Activated CD4-positive, alpha-beta T cell treated with anti-CD3 and anti-CD28 coated beads, Interleukin-2, Interleukin-6, amounts not matched to agents 100 ng/mL and 50 ng/mL, durations not matched to agents 16 hours and 8 hours (primary cell): ENCODE results near the gene CCL4.
"Not testable (repeated sequence)": the region's sequence is repeated elsewhere in the genome, so short reads cannot be mapped to it uniquely, and the experiment has no call there.

Experiments used
- DNase-seq: peaks from one replicate; pipeline ENCODE4 v3.0.0-alpha.2; 2020

The CCL4 gene

GRCh38 chr17:36103401-36103975 lies at the start of gene CCL4:
Gene CCL4 (plus strand): TSS chr17:36103827. CDS start chr17:36103906, 79 bp downstream.
- peak; percentile 69 for DNase-seq

DNA sequence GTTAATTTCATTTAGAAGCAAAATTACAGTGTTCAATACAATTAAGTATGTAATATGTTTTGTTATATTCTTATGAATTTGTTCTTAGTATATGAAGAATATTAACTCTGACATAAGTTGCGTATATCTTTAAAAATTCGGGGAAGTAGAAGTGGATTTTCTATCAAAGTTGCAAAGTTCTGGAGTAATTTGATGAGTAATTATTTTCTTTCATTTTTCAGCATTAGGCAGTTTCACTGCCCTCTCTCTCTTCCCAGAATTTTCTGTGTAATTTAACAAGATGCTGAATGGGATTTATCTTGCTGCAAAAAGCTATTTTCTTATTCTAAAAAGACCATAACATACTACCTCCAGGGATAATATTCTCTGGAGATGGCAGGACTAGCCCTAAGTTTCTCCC lies 48.5 kb upstream of the CCL4 start:
- no peak for DNase-seq

DNA sequence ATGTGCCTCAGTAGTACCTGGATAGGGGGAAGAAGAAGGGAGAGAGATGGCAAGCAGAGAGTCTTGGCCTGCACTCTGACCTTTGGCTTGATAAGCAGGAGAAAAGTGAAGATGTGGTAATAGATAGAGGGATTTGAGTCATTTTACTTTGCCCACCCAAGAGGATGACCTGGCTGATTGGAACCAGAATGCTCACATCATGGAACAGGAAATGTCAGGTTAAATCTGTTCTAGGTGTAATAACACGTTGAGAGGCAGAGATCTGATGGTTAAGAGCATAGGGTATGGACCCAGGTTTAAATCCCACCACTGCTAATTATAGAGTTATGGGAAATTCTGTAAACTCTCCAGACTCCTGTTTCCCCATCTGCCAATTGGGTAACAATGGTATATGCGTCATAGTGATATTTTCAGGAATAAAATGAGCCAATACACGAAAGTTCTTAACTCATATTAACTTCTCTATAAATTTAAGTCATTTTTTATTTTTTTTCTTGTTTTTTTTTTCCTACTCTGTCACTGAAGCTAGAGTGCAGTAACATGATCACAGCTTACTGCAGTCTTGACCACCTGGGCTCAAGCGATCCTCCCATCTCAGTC lies 47.6 kb upstream of the CCL4 start:
- DNase-seq = no peak

DNA sequence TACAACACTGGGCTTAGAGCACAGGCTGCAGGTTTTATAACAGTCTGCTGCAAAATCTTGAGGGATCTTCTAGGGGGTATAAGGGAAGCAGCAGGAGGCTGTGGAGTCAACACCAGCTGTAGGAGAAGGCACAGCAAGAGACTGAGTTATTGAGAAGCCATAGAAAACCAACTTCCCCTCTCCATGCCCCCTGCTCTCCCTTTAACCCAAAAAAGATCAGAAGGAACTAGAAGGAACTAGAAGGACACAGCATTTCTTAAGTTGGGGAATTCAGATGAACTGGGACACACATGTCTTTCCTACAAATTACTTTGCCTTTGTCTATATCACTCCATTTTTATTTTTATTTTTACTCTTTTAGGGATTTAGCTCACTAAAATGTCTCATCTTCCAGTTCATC lies 45.7 kb upstream of the CCL4 start:
- DNase-seq = no peak

- no peak for DNase-seq
Measured at GRCh38 chr17:36059406-36059805, 44.2 kb upstream of the CCL4 start.

- DNase-seq = no peak
Measured at GRCh38 chr17:36060816-36061215, 42.8 kb upstream of the CCL4 start.

GRCh38 chr17:36063786-36064541 lies 39.7 kb upstream of the CCL4 start, which contains the start of gene CCL18:
Gene CCL18 (plus strand): TSS chr17:36064272. CDS start chr17:36064343, 71 bp downstream.
- DNase-seq = no peak

DNA sequence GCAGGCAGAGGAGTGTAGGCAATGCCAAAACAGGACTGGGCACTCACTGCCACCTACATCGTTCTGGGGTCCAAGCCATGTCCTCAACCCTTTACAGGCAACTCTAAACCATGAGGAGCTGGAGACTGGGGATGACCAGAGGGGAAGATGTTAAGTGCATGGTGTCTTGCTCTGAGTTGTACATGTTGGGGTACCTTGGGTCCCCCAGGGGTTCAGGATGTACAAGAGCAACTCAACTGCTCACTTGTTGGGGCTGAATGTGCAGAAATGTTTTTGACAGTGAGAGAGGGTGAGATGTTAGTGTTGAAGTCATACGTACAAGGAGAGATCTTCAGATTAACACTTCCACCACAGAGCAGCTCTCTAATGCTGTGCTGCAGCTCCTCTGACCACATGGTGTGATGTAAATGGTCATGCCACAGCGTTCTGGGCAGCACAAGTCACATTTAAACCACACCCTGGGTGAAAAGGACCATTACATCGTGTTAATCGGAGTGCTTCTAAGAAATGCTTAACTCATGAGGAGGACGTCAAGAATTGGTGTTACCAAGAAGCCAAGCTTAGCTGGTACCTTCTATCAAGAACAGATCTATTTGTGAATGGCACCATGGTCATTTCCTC lies 37.2 kb upstream of the CCL4 start:
- peak; percentile 69 for DNase-seq

DNA sequence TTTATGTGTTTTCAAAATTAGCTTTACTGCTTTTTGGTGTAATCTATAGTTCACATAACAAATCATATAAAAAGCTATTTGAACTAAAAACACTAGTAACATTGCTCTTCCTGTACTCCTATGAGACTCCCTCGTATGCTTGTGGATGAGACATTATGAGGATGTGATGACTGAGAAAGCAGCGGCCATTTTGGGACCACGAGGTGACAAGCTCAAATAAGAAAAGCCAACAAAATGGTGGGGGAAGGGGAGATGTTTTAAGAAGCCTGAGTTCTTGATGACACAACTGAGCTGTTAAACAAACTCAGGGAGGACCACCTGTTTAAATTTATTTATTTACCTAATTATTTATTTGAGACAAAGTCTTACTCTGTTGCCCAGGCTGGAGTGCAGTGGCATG lies 35.1 kb upstream of the CCL4 start:
- no peak for DNase-seq

DNA sequence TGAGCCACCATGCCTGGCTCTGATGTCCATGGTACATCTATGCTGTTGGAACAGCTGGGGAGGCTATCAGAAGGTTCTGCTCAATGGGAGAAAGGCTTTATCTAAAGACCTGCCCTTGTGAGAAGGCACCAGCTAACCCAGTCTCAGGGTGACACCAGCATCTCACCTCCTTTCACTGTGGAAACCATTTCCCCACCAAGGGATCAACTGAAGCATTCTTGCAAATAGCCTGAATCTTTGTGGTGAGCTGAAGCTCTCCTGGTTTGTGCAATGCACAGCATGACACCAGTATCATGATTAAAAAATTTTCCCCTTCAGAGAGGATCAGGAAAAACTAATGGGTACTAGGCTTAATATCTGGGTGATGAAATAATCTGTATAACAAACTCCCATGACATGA lies 34.5 kb upstream of the CCL4 start:
- no peak for DNase-seq

DNA sequence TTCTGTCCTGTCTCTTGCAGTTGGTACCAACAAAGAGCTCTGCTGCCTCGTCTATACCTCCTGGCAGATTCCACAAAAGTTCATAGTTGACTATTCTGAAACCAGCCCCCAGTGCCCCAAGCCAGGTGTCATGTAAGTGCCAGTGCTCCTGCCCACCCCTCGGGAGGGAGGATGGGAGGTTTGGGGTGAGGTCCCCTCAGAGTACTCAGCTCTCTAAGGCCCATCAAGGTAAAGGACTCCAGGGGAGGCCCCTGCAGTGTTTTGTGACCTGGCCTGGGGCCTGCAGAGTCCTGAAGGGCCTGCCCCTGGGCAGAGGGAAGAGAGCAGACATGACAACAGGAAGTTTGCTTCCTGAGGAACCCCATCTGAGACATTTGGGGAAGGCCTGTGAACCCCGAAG lies 33.2 kb upstream of the CCL4 start:
- DNase-seq = no peak

DNA sequence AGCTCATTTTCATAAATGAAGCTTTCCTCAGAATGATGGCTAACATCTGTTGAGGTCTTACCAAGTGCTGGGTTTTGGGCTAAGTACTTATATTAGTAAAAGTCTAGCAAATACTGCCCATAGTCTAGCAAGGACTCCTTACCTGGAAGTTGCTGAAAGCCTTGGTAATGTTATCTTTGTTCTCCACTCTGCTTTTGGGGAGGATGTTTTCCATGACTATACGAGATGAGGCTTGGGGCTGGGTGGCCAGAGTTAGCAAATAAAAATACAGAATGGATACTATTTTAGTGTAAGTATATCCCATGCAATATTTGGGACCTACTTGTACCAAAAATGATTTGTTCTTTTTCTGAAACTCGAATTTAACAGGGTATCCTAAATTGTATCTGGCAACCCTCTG lies 31.9 kb upstream of the CCL4 start:
- no peak for DNase-seq

DNA sequence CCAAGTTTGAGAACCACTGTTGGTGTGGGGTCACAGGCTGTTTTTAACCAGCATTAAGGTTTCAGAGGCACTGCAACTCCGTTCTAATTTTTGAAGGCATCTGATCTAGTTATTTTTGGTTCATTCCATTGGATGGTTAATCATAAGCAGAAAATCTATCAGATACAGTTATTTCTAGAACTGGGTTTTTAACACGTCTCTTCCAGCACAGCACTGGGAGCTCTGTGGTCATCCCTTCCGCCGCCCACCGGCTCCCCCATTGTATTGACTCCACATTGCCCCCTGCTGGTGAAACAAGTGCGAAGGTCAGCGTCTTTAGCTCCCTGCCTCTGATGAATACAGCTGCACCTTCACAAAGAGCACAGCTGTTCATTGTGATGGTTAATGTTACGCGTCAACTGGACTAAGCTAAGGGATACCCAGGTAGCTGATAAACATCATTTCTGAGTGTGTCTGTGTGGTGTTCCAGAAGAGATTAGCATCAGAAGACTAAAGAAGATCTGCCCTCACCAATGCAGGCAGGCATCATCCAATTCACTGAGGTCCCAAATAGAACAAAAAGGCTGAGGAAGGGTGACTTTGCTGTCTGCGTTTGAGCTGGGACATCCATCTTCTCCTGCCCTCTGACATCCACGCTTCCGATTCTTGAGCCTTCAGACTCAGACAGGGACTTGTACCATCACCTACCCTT lies 31.1 kb upstream of the CCL4 start:
- peak; percentile 94 for DNase-seq

DNA sequence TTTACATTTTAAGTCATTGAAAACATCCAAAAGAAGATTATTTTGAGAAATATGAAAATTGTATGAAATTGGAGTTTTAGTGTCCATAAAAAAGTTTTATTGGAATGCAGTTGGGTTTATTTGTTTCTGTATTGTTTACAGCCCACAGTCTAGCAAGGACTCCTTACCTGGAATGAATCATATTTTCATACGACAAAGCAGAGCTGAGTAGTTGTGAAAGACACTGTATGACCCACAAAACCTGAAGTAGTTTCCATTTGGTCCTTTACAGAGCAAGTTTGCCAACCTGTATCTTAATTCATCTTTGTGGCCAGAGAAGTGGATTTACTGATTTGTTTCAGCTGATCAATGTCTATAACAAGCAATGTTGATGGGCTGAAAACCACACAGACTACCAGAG lies 29.3 kb upstream of the CCL4 start:
- peak; percentile 85 for DNase-seq

- not testable (repeated sequence) for DNase-seq
Measured at GRCh38 chr17:36081681-36082471, 21.8 kb upstream of the CCL4 start.

- peak; percentile 90 for DNase-seq
Measured at GRCh38 chr17:36082482-36083120, 21.0 kb upstream of the CCL4 start.

DNA sequence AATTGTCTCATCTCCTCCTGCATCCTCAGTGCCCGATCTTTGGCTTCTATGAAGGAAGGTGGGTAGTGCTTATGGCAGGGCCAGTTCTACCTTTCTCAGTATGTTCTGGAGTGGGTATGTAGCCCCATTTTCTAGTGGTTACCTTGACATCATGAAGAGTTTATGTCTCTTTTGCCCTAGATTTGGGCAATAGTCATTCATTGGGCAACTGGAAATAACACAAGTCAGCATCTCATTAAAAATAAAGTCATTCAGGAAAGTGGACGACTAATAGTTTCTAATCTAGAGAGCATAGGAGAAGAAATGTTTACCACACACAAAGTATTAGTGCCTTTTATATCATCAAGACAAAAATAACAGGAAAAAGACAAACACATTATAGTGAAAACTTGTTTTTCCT lies 19.9 kb upstream of the CCL4 start:
- not testable (repeated sequence) for DNase-seq

DNA sequence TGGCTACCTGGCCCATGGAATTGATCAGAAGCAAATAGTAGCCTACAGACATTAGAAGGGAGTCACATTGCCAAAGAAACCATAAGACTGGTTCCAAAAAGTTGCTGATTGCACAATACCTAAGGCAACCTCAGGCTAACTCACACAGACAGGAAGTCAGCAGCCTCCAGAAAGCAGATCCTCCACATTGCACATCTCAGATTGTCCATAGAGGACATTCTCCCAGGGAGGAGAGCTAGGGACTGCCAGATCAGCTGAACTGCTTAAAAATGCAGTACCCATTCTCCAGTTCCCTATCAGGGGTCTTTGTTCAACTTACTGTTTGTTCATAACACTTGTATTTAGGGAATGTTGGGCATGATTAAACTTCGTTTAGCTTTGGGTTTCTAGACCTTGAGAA lies 17.9 kb upstream of the CCL4 start:
- peak; percentile 65 for DNase-seq

DNA sequence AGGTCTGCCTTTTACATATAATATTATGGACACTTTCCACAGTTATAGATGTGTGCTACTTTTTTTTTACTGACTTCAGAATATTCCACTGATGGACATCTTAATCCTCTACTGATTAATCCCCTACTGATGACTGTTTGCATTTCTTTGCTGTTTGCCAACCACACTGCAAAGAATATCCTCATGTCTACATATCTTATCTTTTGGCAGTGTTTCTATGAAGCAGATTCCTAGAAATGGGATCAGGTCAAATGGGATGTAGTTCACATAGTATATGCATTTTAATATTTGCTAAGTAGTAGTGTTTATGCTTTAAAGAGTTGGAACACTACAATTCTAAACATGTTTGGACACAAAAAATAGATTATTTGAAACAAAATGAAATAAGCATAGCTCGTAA lies 16.8 kb upstream of the CCL4 start:
- no peak for DNase-seq

DNA sequence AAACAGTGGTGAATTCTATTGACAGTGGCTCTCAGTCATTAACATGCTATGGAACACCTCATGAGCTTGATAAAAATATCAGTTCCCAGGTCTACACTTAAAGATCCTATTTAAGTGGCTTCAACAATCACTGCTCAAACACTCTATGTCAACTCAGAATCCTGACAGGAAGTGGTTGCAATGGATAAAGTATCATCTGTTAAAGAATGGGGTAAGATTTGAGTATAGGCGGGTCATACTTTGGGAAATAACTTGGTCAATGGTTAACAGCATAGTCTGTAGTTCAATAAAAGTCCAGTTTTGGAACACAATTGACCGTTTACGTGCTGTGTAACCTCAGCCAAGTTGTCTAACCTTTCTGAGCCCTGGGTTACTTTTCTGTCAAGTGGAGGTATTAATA lies 16.2 kb upstream of the CCL4 start:
- DNase-seq = not testable (repeated sequence)

DNA sequence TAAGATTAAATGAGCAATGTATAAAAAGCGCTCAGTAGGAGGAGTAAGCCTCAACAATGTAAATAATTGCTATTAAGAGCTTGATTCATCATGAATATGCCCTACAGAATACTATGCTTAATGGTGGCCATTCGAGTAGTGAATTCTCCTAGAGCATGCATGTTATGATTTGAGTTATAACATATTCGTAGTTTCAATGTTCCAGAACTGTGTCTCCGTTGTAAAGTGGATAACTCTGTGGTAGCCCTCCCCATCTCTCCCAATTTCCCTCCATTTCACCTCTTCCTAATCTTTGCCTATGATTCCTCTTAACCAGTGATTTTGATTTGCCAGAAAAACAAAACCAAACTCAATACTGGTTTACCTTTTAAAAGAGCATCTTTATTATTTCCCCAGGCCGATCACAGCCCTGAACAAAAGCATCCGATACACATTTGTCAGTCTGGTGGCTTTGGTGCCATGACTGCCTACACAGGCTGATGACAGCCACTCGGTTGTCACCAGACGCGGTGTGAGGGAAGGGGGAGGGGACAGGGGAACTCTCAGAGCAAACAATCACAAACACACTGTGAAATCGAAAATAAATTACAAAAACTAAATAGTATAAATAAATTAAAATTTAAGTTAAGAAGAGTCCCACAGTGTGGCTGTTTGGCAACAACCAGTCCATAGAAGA lies 15.6 kb upstream of the CCL4 start:
- not testable (repeated sequence) for DNase-seq
